ENCODE results near the gene EPHX1. TPM values are rescaled to one million over a fixed set of nuclear protein-coding genes. Genes with fewer than 3 reads are reported as not detected.

Gene EPHX1
- total RNA-seq, 1 donor from 2014 or later: 3.9 TPM

GRCh38 chr1:225825607-225826007 is 15.7 kb downstream of the EPHX1 start:
- DNase-seq (ENCODE audit: low read depth) (no peak), FAIRE-seq (no peak)
- Histone ChIP-seq H3K27me3 (ENCODE audit: control insufficient read depth, insufficient read depth, low read length) (no peaks in the 10 kb centered on the region), H3K36me3 (ENCODE audit: control insufficient read depth, insufficient read depth, low read length) (peaks cover 4% of the 10 kb centered on the region), H3K4me3 (ENCODE audit: low read depth, low read length) (no peak overlapping the region)
- no peak for TF ChIP-seq CTCF (IDR thresholded peaks at IDR 0.05; ENCODE audit: insufficient read depth, low read length, severe bottlenecking)

- Histone ChIP-seq H3K27me3 (ENCODE audit: control insufficient read depth, insufficient read depth, low read length) (no peaks in the 10 kb centered on the region), H3K36me3 (ENCODE audit: control insufficient read depth, insufficient read depth, low read length) (peaks cover 8% of the 10 kb centered on the region), H3K4me3 (ENCODE audit: low read depth, low read length) (no peak overlapping the region)
- no peak for DNase-seq (ENCODE audit: low read depth)
- no peak for TF ChIP-seq CTCF (IDR thresholded peaks at IDR 0.05; ENCODE audit: insufficient read depth, low read length, severe bottlenecking)
- no peak for FAIRE-seq
Measured at GRCh38 chr1:225827076-225827475, 17.2 kb downstream of the EPHX1 start.

GRCh38 chr1:225828706-225829345 is 18.9 kb downstream of the EPHX1 start:
- FAIRE-seq (no peak), DNase-seq (ENCODE audit: low read depth) (no peak)
- TF ChIP-seq CTCF (IDR thresholded peaks at IDR 0.05; ENCODE audit: insufficient read depth, low read length, severe bottlenecking): no peak
- Histone ChIP-seq H3K4me3 (ENCODE audit: low read depth, low read length) (no peak overlapping the region), H3K36me3 (ENCODE audit: control insufficient read depth, insufficient read depth, low read length) (peaks cover 10% of the 10 kb centered on the region), H3K27me3 (ENCODE audit: control insufficient read depth, insufficient read depth, low read length) (no peaks in the 10 kb centered on the region)

- Histone ChIP-seq H3K36me3 (ENCODE audit: control insufficient read depth, insufficient read depth, low read length) (peaks cover 11% of the 10 kb centered on the region), H3K4me3 (ENCODE audit: low read depth, low read length) (no peak overlapping the region), H3K27me3 (ENCODE audit: control insufficient read depth, insufficient read depth, low read length) (no peaks in the 10 kb centered on the region)
- FAIRE-seq: no peak
- DNase-seq (ENCODE audit: low read depth): no peak
- no peak for TF ChIP-seq CTCF (IDR thresholded peaks at IDR 0.05; ENCODE audit: insufficient read depth, low read length, severe bottlenecking)
Measured at GRCh38 chr1:225830841-225831240, 20.9 kb downstream of the EPHX1 start.

- H3K27me3 ChIP-seq (ENCODE audit: control insufficient read depth, insufficient read depth, low read length): no peaks in the 10 kb centered on the region
- H3K4me3 ChIP-seq (ENCODE audit: low read depth, low read length): no peak overlapping the region
- DNase-seq (ENCODE audit: low read depth) (no peak), FAIRE-seq (no peak)
- peaks cover 13% of the 10 kb centered on the region for H3K36me3 ChIP-seq (ENCODE audit: control insufficient read depth, insufficient read depth, low read length)
- no peak for TF ChIP-seq CTCF (IDR thresholded peaks at IDR 0.05; ENCODE audit: insufficient read depth, low read length, severe bottlenecking)
Measured at GRCh38 chr1:225834417-225835329, 24.7 kb downstream of the EPHX1 start.

Data from bronchial epithelial cell (primary cell).